HG03442 (cell line): ENCODE results near the gene PPIP5K2.
"Not testable (repeated sequence)": the region's sequence is repeated elsewhere in the genome, so short reads cannot be mapped to it uniquely, and the experiment has no call there.

ENCODE experiments used
- ATAC-seq: cut with Tn5 transposase; IDR thresholded peaks from one replicate; pipeline ENCODE4 v1.9.1; 2021; ENCODE audit warnings: mild to moderate bottlenecking, moderate library complexity; ENCODE audit not compliant: unreplicated experiment

Gene PPIP5K2

GRCh38 chr5:103120607-103121200 lies 603 bp downstream of the PPIP5K2 start:
- ATAC-seq = no peak

- ATAC-seq = no peak
These were observed 2.1 kb downstream of the PPIP5K2 start for GRCh38 chr5:103122242-103122641.

GRCh38 chr5:103126557-103126956 lies 6.5 kb downstream of the PPIP5K2 start:
- ATAC-seq = no peak

- ATAC-seq = no peak
These were observed 7.3 kb downstream of the PPIP5K2 start for GRCh38 chr5:103127292-103127817.

- ATAC-seq = no peak
These were observed 8.1 kb downstream of the PPIP5K2 start for GRCh38 chr5:103128202-103128601.

- ATAC-seq = no peak
These were observed 12.6 kb downstream of the PPIP5K2 start for GRCh38 chr5:103132684-103133083.

GRCh38 chr5:103133231-103133630 lies 13.1 kb downstream of the PPIP5K2 start:
- no peak for ATAC-seq

- ATAC-seq = no peak
These were observed 15.4 kb downstream of the PPIP5K2 start for GRCh38 chr5:103135461-103135860.

- no peak for ATAC-seq
These were observed 18.1 kb downstream of the PPIP5K2 start for GRCh38 chr5:103138202-103138690.

GRCh38 chr5:103139264-103139865 lies 19.3 kb downstream of the PPIP5K2 start:
- ATAC-seq = peak; percentile 97

GRCh38 chr5:103142132-103142531 lies 22.0 kb downstream of the PPIP5K2 start:
- not testable (repeated sequence) for ATAC-seq

GRCh38 chr5:103145196-103145595 lies 25.1 kb downstream of the PPIP5K2 start:
- no peak for ATAC-seq

- no peak for ATAC-seq
These were observed 28.1 kb downstream of the PPIP5K2 start for GRCh38 chr5:103148213-103148612.

- no peak for ATAC-seq
These were observed 31.1 kb downstream of the PPIP5K2 start for GRCh38 chr5:103151156-103151555.

GRCh38 chr5:103166706-103167105 lies 46.6 kb downstream of the PPIP5K2 start:
- no peak for ATAC-seq

- no peak for ATAC-seq
These were observed 54.0 kb downstream of the PPIP5K2 start for GRCh38 chr5:103174147-103174546.

GRCh38 chr5:103177543-103177942 lies 57.4 kb downstream of the PPIP5K2 start:
- no peak for ATAC-seq

- no peak for ATAC-seq
These were observed 58.1 kb downstream of the PPIP5K2 start for GRCh38 chr5:103178167-103178566.

GRCh38 chr5:103186152-103186551 lies 66.1 kb downstream of the PPIP5K2 start:
- ATAC-seq = no peak

- no peak for ATAC-seq
These were observed 68.3 kb downstream of the PPIP5K2 start for GRCh38 chr5:103188436-103188835.

GRCh38 chr5:103203226-103203625 lies 83.1 kb downstream of the PPIP5K2 start:
- ATAC-seq = no peak

- ATAC-seq = not testable (repeated sequence)
These were observed 84.9 kb downstream of the PPIP5K2 start for GRCh38 chr5:103204990-103205389.
